ENCODE results near the gene RAB8B. TPM values are rescaled to one million over a fixed set of nuclear protein-coding genes. Genes with fewer than 3 reads are reported as not detected.

The RAB8B gene
- total and polyA plus RNA-seq, 2 of the 13 experiments (the other 11 are each of a cell fraction or from before 2014, with no cell fraction given), result 6.8 to 14.2 TPM

DNA sequence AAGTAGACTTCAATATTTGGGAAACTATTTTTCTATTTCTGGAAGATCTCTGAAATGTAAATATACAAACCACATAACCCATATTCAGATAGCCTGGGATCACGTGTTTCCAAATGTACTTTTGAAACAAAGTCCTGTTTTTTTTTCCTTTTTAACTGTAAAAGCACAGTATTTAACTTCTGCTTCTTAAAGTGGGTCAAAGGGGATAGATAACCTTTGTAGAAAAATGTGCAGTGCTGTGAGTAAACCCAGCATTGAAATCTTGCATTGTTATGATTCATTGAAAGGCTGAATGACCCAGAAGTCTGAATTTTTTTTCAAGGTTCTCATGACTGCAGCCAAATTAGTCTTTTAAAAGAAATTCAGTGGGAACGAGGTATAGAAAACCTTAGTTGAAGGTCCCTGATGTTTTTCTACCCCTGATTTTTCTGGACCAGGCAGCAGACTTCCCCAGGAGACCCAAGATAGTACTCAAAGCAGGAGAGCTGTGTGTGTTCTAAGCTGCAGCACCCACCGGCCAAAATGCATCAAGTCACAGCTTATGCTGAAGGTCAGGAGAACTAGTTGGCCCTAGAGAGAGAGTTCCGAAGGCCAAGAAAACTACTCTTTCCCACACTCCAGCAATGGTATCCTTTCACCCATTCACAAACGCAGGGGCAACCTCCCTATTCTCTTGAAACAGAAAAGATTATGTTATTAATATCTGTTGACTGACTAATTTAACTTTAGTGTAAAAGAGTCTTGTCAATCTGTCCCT lies 44.4 kb downstream of the RAB8B start (continued):
- TF ChIP-seq HNRNPH1 (optimal IDR thresholded peaks at IDR 0.05; ENCODE audit: low read depth, low read length), result no peak
- TF ChIP-seq ZKSCAN1 (IDR thresholded peaks at IDR 0.05; ENCODE audit: low read length), result no peak
- TF ChIP-seq HIVEP1 (CRISPR knock-in tag; IDR thresholded peaks at IDR 0.05), result no peak
- peak; percentile 88 for TF ChIP-seq RXRB (CRISPR knock-in tag; IDR thresholded peaks at IDR 0.05; ENCODE audit: borderline replicate concordance)
- TF ChIP-seq ZNF282 (IDR thresholded peaks at IDR 0.05; ENCODE audit: partially characterized antibody), result no peak
- no peak for TF ChIP-seq FOXM1 (CRISPR knock-in tag; IDR thresholded peaks at IDR 0.05)
- no peak for TF ChIP-seq RBM22 (optimal IDR thresholded peaks at IDR 0.05; ENCODE audit: low read length)
- peak; percentile 30; the same call in 1 of the 2 replicates for TF ChIP-seq NR2F6 (IDR thresholded peaks at IDR 0.05)
- peak; percentile 19; the same call in 1 of the 2 replicates for TF ChIP-seq NR2F6 (CRISPR knock-in tag; IDR thresholded peaks at IDR 0.05)
- TF ChIP-seq RNF2 (conservative IDR thresholded peaks at IDR 0.05; ENCODE audit: low read depth), result no peak
- TF ChIP-seq ZNF75D (CRISPR knock-in tag; IDR thresholded peaks at IDR 0.05; ENCODE audit: borderline replicate concordance), result no peak
- TF ChIP-seq, protein P1, sequence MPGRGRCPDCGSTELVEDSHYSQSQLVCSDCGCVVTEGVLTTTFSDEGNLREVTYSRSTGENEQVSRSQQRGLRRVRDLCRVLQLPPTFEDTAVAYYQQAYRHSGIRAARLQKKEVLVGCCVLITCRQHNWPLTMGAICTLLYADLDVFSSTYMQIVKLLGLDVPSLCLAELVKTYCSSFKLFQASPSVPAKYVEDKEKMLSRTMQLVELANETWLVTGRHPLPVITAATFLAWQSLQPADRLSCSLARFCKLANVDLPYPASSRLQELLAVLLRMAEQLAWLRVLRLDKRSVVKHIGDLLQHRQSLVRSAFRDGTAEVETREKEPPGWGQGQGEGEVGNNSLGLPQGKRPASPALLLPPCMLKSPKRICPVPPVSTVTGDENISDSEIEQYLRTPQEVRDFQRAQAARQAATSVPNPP (CRISPR knock-in tag; IDR thresholded peaks at IDR 0.05), result no peak
- no peak for TF ChIP-seq PCBP1 (IDR thresholded peaks at IDR 0.05; ENCODE audit: borderline replicate concordance, low read depth, low read length)
- TF ChIP-seq PITX1 (CRISPR knock-in tag; IDR thresholded peaks at IDR 0.05), result no peak
- TF ChIP-seq, protein P2, sequence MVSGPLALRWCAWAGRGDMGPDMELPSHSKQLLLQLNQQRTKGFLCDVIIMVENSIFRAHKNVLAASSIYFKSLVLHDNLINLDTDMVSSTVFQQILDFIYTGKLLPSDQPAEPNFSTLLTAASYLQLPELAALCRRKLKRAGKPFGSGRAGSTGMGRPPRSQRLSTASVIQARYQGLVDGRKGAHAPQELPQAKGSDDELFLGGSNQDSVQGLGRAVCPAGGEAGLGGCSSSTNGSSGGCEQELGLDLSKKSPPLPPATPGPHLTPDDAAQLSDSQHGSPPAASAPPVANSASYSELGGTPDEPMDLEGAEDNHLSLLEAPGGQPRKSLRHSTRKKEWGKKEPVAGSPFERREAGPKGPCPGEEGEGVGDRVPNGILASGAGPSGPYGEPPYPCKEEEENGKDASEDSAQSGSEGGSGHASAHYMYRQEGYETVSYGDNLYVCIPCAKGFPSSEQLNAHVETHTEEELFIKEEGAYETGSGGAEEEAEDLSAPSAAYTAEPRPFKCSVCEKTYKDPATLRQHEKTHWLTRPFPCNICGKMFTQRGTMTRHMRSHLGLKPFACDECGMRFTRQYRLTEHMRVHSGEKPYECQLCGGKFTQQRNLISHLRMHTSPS (CRISPR knock-in tag; IDR thresholded peaks at IDR 0.05; ENCODE audit: low read depth), result no peak
- TF ChIP-seq, protein P3, sequence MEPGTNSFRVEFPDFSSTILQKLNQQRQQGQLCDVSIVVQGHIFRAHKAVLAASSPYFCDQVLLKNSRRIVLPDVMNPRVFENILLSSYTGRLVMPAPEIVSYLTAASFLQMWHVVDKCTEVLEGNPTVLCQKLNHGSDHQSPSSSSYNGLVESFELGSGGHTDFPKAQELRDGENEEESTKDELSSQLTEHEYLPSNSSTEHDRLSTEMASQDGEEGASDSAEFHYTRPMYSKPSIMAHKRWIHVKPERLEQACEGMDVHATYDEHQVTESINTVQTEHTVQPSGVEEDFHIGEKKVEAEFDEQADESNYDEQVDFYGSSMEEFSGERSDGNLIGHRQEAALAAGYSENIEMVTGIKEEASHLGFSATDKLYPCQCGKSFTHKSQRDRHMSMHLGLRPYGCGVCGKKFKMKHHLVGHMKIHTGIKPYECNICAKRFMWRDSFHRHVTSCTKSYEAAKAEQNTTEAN (CRISPR knock-in tag; conservative IDR thresholded peaks at IDR 0.05), result no peak

Data from HepG2 (cell line).